Type B pancreatic cell (in vitro differentiated cells): Measurements from ENCODE around the gene PEAK3. TPM values are rescaled to one million over a fixed set of nuclear protein-coding genes. Genes with fewer than 3 reads are reported as not detected.

Source experiments
- DNase-seq: peaks from one replicate; pipeline ENCODE4 v3.0.0; 2021; ENCODE audit warnings: mixed read lengths; ENCODE audit not compliant: unreplicated experiment; ENCODE audit errors: extremely low spot score
- H3K27ac Mint-ChIP-seq: 2 replicates; pipeline ENCODE4 v1.8.0; 2021; ENCODE audit warnings: mild to moderate bottlenecking, mixed read lengths
- H3K27me3 Mint-ChIP-seq: 2 replicates; pipeline ENCODE4 v1.8.0; 2021; ENCODE audit warnings: mixed read lengths
- H3K36me3 Mint-ChIP-seq: 2 replicates; pipeline ENCODE4 v1.8.0; 2021; ENCODE audit warnings: mixed read lengths
- H3K4me1 Mint-ChIP-seq: one replicate; pipeline ENCODE4 v1.8.0; 2021; ENCODE audit warnings: mixed read lengths; ENCODE audit not compliant: unreplicated experiment
- H3K4me3 Mint-ChIP-seq: 2 replicates; pipeline ENCODE4 v1.8.0; 2021; ENCODE audit warnings: mild to moderate bottlenecking, mixed read lengths
- H3K9me3 Mint-ChIP-seq: 2 replicates; pipeline ENCODE4 v1.8.0; 2021; ENCODE audit warnings: mixed read lengths
- CTCF ChIP-seq: fragments of 200-600 bp; sonication (generic); conservative IDR thresholded peaks from 2 replicates; pipeline ENCODE4 v1.5.0; 2021; ENCODE audit warnings: antibody characterized with exemption, mild to moderate bottlenecking
- total RNA-seq: library from RNA; stranded (reverse); gene quantifications from 2 replicates; pipeline ENCODE4 v1.2.1, GENCODE V29; 2021; ENCODE audit warnings: low replicate concordance

The PEAK3 gene
- total RNA-seq, 1 donor from 2014 or later: not detected

- TF ChIP-seq CTCF: no peak
- Mint-ChIP-seq H3K27me3 (peaks cover 10% of the 10 kb centered on the region), H3K4me3 (no peak within 1 kb of the TSS), H3K9me3 (no peaks in the 10 kb centered on the region), H3K36me3 (no peaks in the 10 kb centered on the region), H3K4me1 (peaks cover 3% of the 10 kb centered on the region), H3K27ac (no peak within 1 kb of the TSS)
- DNase-seq: no peak
Measured at GRCh38 chr19:2249010-2249866, 32.7 kb downstream of the PEAK3 start, which contains the start of gene AMH. Gene AMH, plus strand, starts transcription at chr19:2249323. Its CDS starts 10 bp downstream, at chr19:2249333.

GRCh38 chr19:2248136-2249009 is 33.6 kb downstream of the PEAK3 start:
- TF ChIP-seq CTCF: no peak
- Mint-ChIP-seq H3K27ac (no peak overlapping the region), H3K9me3 (no peaks in the 10 kb centered on the region)

GRCh38 chr19:2247433-2248101 is 34.4 kb downstream of the PEAK3 start:
- TF ChIP-seq CTCF: no peak
- H3K9me3 Mint-ChIP-seq: no peaks in the 10 kb centered on the region
- H3K4me3 Mint-ChIP-seq: no peak overlapping the region
- no peaks in the 10 kb centered on the region for H3K27me3 Mint-ChIP-seq
- H3K4me1 Mint-ChIP-seq: peaks cover 3% of the 10 kb centered on the region
- no peak overlapping the region for H3K27ac Mint-ChIP-seq
- no peak for DNase-seq
- H3K36me3 Mint-ChIP-seq: no peaks in the 10 kb centered on the region

More at GRCh38 chr19:2248136-2249009, 33.6 kb downstream of the PEAK3 start:
- Mint-ChIP-seq H3K4me1 (no peaks in the 10 kb centered on the region), H3K27me3 (peaks cover 4% of the 10 kb centered on the region), H3K4me3 (no peak overlapping the region), H3K36me3 (no peaks in the 10 kb centered on the region)
- DNase-seq: no peak

- H3K4me3 Mint-ChIP-seq: no peak overlapping the region
- H3K4me1 Mint-ChIP-seq: peaks cover 7% of the 10 kb centered on the region
- DNase-seq: no peak
- no peak overlapping the region for H3K27ac Mint-ChIP-seq
- H3K36me3 Mint-ChIP-seq: no peaks in the 10 kb centered on the region
- no peaks in the 10 kb centered on the region for H3K9me3 Mint-ChIP-seq
- H3K27me3 Mint-ChIP-seq: no peaks in the 10 kb centered on the region
- no peak for TF ChIP-seq CTCF
Measured at GRCh38 chr19:2246801-2247361, 35.1 kb downstream of the PEAK3 start.

GRCh38 chr19:2246014-2246620 is 35.9 kb downstream of the PEAK3 start:
- Mint-ChIP-seq H3K4me3 (no peak overlapping the region), H3K27me3 (no peaks in the 10 kb centered on the region), H3K9me3 (no peaks in the 10 kb centered on the region), H3K27ac (no peak overlapping the region), H3K4me1 (peaks cover 14% of the 10 kb centered on the region), H3K36me3 (no peaks in the 10 kb centered on the region)
- DNase-seq: no peak
- TF ChIP-seq CTCF: no peak
